ENCODE data around the gene RFC5.
"Not testable (repeated sequence)": the region's sequence is repeated elsewhere in the genome, so short reads cannot be mapped to it uniquely, and the experiment has no call there.

RFC5 gene

GRCh38 chr12:118016424-118017264, at the start of gene RFC5:
TSS of gene RFC5 (plus strand) at chr12:118016703. CDS start at chr12:118016828, 125 bp downstream.
- peak; percentile 94 to 96 (median 95) for DNase-seq (ENCODE audit: low read depth in 2 of 3, low spot score in 2 of 3)

- no peak for DNase-seq (ENCODE audit: low read depth in 2 of 3, low spot score in 2 of 3)
Observed at GRCh38 chr12:117967043-117967442, 49.5 kb upstream of the RFC5 start.

- DNase-seq (ENCODE audit: low read depth in 2 of 3, low spot score in 2 of 3), result no peak
Observed at GRCh38 chr12:117967512-117967911, 49.0 kb upstream of the RFC5 start.

GRCh38 chr12:117968151-117968789, 48.2 kb upstream of the RFC5 start:
- DNase-seq (ENCODE audit: low read depth in 2 of 3, low spot score in 2 of 3), result no peak

GRCh38 chr12:117968826-117969659, 47.5 kb upstream of the RFC5 start, which contains the start of gene KSR2:
TSS of gene KSR2 (minus strand) at chr12:117968990. CDS start at chr12:117968255, 735 bp downstream.
- DNase-seq (ENCODE audit: low read depth in 2 of 3, low spot score in 2 of 3), result peak; percentile 21 to 27 (median 25)

- DNase-seq (ENCODE audit: low read depth in 2 of 3, low spot score in 2 of 3), result no peak
Observed at GRCh38 chr12:117970334-117970733, 46.2 kb upstream of the RFC5 start.

- DNase-seq (ENCODE audit: low read depth in 2 of 3, low spot score in 2 of 3), result no peak
Observed at GRCh38 chr12:117972301-117972700, 44.2 kb upstream of the RFC5 start.

- no peak for DNase-seq (ENCODE audit: low read depth in 2 of 3, low spot score in 2 of 3)
Observed at GRCh38 chr12:117975006-117975405, 41.5 kb upstream of the RFC5 start.

- no peak for DNase-seq (ENCODE audit: low read depth in 2 of 3, low spot score in 2 of 3)
Observed at GRCh38 chr12:117977373-117977772, 39.1 kb upstream of the RFC5 start.

- no peak for DNase-seq (ENCODE audit: low read depth in 2 of 3, low spot score in 2 of 3)
Observed at GRCh38 chr12:117980616-117981015, 35.9 kb upstream of the RFC5 start.

- DNase-seq (ENCODE audit: low read depth in 2 of 3, low spot score in 2 of 3), result no peak
Observed at GRCh38 chr12:117981267-117981666, 35.2 kb upstream of the RFC5 start.

GRCh38 chr12:117985182-117985581, 31.3 kb upstream of the RFC5 start:
- no peak for DNase-seq (ENCODE audit: low read depth in 2 of 3, low spot score in 2 of 3)

GRCh38 chr12:117986705-117987469, 29.6 kb upstream of the RFC5 start:
- DNase-seq (ENCODE audit: low read depth in 2 of 3, low spot score in 2 of 3), result no peak

- DNase-seq (ENCODE audit: low read depth in 2 of 3, low spot score in 2 of 3), result no peak
Observed at GRCh38 chr12:117994551-117995438, 21.7 kb upstream of the RFC5 start.

GRCh38 chr12:117998719-117999118, 17.8 kb upstream of the RFC5 start:
- no peak for DNase-seq (ENCODE audit: low read depth in 2 of 3, low spot score in 2 of 3)

- not testable (repeated sequence) for DNase-seq (ENCODE audit: low read depth in 2 of 3, low spot score in 2 of 3)
Observed at GRCh38 chr12:117999806-118000205, 16.7 kb upstream of the RFC5 start.

- DNase-seq (ENCODE audit: low read depth in 2 of 3, low spot score in 2 of 3), result no peak
Observed at GRCh38 chr12:118010903-118011302, 5.6 kb upstream of the RFC5 start.

- DNase-seq (ENCODE audit: low read depth in 2 of 3, low spot score in 2 of 3), result no peak
Observed at GRCh38 chr12:118011377-118011776, 5.1 kb upstream of the RFC5 start.

- no peak for DNase-seq (ENCODE audit: low read depth in 2 of 3, low spot score in 2 of 3)
Observed at GRCh38 chr12:118011961-118012360, 4.5 kb upstream of the RFC5 start.

GRCh38 chr12:118013283-118013682, 3.2 kb upstream of the RFC5 start:
- no peak for DNase-seq (ENCODE audit: low read depth in 2 of 3, low spot score in 2 of 3)
